GM21367 (cell line): ENCODE measurements around the gene CREG2.

Experiments
- ATAC-seq: cut with Tn5 transposase; IDR thresholded peaks from one replicate; pipeline ENCODE4 v1.9.1; 2021; ENCODE audit not compliant: unreplicated experiment

The CREG2 gene

GRCh38 chr2:101387151-101387834, at the start of gene CREG2:
TSS of gene CREG2 (minus strand) at chr2:101387503. CDS start at chr2:101387457, 46 bp downstream.
- no peak for ATAC-seq

GRCh38 chr2:101435001-101435862, 47.9 kb upstream of the CREG2 start:
- no peak for ATAC-seq

GRCh38 chr2:101433465-101433864, 46.2 kb upstream of the CREG2 start:
- no peak for ATAC-seq

- ATAC-seq: no peak
These were observed 45.3 kb upstream of the CREG2 start for GRCh38 chr2:101432411-101433181.

- ATAC-seq: no peak
These were observed 44.2 kb upstream of the CREG2 start for GRCh38 chr2:101431486-101431885.

- ATAC-seq: no peak
These were observed 42.9 kb upstream of the CREG2 start for GRCh38 chr2:101430156-101430555.

- no peak for ATAC-seq
These were observed 42.1 kb upstream of the CREG2 start for GRCh38 chr2:101429453-101429852.

- no peak for ATAC-seq
These were observed 41.3 kb upstream of the CREG2 start for GRCh38 chr2:101428422-101429176.

GRCh38 chr2:101427743-101428142, 40.4 kb upstream of the CREG2 start:
- no peak for ATAC-seq

GRCh38 chr2:101427240-101427639, 39.9 kb upstream of the CREG2 start:
- no peak for ATAC-seq

- ATAC-seq: no peak
These were observed 39.5 kb upstream of the CREG2 start for GRCh38 chr2:101426822-101427221.

GRCh38 chr2:101420623-101421022, 33.3 kb upstream of the CREG2 start:
- no peak for ATAC-seq

GRCh38 chr2:101419096-101419663, 31.9 kb upstream of the CREG2 start:
- ATAC-seq: no peak

- no peak for ATAC-seq
These were observed 31.3 kb upstream of the CREG2 start for GRCh38 chr2:101418460-101419095.

GRCh38 chr2:101416609-101417008, 29.3 kb upstream of the CREG2 start:
- ATAC-seq: no peak

GRCh38 chr2:101415884-101416283, 28.6 kb upstream of the CREG2 start:
- no peak for ATAC-seq

- ATAC-seq: no peak
These were observed 27.9 kb upstream of the CREG2 start for GRCh38 chr2:101415220-101415619.

GRCh38 chr2:101412092-101412694, 24.9 kb upstream of the CREG2 start:
- ATAC-seq: no peak

GRCh38 chr2:101410746-101411145, 23.4 kb upstream of the CREG2 start:
- no peak for ATAC-seq

GRCh38 chr2:101410114-101410513, 22.8 kb upstream of the CREG2 start:
- ATAC-seq: no peak
